ENCODE data around the gene DIS3L2.
"Not testable (repeated sequence)": the region's sequence is repeated elsewhere in the genome, so short reads cannot be mapped to it uniquely, and the experiment has no call there.

DIS3L2 gene

DNA sequence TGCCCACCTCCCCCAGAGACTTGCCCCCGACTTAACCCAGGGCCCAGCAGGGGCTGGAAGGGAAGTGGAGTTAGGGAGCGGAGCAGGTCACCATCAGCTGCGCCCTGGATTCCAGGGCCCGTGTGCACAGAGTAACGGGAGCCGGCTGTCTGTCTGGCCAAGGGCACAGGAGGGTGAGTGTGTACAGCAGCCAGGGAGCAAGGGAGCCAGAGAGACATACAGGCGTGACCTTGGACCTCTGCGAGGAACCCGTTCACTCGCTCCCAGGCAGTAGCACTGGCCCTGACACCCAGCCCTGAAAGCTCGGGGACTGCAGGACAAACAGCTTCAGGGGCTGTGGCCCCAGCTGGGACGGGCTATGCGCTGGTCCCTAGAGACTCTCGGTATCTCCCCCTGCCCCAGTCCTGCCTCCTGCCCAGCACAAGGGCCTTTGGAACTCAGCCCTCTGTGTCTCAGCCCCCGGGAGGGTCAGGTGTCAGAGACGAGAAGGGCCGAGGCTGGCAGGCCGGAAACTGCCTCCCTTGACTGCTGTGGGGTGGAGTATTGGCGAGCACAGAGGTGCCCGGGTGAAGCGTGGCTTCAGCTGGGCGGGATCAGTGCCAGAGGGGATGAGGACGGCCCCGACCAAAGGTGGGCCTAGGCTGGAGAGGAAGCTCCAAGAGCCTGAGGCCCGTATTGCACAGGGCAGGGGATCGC is 370.9 kb downstream of the DIS3L2 start:
- not testable (repeated sequence) for DNase-seq (ENCODE audit: low read depth in 2 of 2)

DNA sequence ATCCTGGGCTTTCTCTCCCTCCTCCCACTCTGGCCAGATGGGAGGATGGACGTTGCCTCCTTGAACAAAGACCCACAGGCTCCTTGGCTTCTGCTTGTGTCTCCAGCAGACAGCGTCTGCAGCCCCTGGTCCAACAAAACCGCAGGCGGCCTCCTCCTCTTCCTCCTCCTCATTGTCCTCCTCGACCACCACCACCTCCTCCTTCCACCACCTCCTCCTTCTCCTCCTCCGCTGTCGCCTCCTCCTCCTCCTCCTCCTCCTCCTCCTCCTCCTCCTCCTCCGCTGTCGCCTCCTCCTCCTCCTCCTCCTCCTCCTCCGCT is 371.4 kb downstream of the DIS3L2 start:
- DNase-seq (ENCODE audit: low read depth in 2 of 2), result no peak

DNA sequence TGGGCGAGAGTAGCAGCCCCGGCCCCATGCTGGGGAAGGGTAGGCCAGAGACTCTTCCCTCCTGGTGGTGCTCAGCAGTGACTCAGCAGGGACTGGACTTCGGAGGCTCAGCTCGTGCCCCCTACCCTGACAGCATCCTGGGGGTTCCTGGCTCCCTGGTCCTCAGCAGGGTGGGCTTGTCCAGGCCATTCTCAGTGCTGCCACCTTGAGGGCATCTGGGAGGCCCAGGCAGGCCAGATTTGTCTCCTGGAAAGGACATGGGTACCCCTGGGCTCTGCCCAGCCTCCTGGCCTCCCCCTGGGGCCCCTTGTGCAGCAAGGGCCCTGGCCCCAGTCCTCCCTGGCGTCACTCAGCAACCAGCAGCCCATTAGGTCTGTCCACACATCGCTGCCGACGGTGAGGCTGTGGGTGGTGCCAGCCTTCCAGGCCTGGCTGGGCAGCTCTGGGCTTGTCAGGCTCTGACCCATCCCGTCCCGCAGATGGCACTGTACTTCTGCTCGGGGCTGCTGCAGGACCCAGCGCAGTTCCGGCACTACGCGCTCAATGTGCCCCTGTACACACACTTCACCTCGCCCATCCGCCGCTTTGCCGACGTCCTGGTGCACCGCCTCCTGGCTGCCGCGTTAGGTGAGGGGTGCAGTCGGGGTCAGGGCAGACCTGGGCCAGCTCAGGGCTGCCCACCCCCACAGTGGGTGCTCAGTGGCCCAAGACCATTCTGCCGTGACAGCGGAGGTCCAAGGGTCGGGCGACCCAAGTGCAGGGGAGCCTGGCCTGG is 372.0 kb downstream of the DIS3L2 start:
- DNase-seq (ENCODE audit: low read depth in 2 of 2), result no peak

DNA sequence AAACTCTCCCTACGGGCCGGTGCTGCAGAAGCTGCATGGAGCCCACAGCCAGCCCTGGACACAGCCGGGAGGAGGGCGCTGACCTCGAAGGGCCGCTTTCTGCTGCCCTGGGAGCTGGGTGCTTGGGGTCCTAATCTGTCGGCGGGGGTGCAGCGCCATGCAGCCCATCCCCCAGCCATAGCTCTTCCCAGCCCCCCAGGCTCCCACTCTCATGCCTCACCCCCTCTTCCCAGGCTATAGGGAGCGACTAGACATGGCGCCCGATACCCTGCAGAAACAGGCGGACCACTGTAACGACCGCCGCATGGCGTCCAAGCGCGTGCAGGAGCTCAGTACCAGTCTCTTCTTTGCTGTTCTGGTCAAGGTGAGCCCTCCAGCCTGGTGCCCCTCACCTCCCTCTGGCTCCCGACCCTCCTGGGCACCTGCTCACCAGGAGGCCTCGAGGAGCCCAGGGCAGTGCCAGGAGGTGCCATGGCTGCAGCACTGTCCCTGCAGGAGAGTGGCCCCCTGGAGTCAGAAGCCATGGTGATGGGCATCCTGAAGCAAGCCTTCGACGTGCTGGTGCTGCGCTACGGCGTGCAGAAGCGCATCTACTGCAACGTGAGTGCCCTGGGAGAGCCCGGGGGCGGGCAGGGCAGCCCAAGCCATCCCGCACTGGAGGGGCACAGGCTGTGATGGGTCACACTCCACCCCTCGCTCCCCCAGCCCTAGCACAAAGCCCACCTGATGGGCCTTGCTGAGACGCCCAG is 372.8 kb downstream of the DIS3L2 start:
- not testable (repeated sequence) for DNase-seq (ENCODE audit: low read depth in 2 of 2)

DNA sequence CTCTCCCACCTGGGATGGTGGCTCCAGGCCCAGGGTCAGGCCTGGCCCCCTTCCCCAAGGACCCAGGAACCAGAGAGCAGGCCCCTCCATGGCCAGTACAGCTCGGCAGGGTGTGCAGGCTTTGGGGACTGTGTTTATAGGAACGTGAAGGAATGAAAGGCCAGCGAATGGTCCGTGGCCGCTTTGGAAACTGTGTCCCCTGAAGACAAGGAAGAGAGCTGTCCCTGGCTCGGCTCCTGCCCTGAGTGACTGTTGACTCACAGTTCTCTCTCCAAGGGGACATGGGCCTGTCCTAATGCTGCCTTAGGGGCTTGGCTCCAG is 373.3 kb downstream of the DIS3L2 start:
- not testable (repeated sequence) for DNase-seq (ENCODE audit: low read depth in 2 of 2)

DNA sequence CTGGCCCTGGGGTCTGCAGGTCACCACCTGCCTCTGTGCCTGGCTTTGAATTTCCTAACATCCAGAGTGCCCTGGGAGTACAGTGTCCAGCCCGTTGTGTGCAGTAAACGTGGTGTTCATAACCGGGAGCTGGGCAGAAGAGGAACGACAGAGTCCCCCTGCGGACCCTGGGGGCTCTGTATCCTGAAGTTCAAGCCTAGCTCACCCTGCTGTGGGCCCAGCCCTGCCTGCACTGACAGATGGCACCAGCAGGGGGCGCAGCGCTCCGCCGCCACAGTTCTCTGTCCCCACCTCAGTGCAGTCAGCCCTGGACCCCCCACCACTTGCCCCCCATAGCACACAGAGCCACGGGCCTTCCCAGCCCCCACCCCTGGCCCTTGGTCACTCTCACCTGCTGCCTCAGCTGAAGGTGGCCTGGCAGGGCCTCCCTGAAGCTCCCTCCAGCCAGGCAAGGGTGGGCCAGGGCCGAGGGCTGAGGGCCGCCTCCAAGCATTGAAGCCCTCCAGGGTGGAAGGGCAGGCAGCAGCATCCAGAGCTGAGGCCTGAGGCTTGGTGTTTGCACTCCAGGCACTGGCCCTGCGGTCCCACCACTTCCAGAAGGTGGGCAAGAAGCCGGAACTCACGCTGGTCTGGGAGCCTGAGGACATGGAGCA is 373.8 kb downstream of the DIS3L2 start:
- DNase-seq (ENCODE audit: low read depth in 2 of 2), result not testable (repeated sequence)

DNA sequence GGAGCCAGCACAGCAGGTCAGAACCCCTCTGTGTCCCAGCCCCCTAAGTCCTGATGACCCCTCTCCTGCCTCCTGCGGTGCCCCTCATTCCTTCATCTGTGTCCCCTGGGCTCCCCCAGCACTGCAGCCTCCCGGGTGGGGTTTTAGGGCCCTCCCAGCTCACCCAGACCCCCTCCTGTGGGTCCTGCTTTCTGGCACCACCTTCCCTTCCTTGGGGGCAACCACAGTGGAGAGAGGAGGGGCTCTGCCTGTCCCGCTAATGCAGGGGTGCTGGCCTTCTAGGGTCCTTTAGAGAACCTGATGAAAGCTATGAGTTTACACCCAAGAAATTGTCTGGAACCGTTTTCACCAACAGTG is 374.3 kb downstream of the DIS3L2 start:
- no peak for DNase-seq (ENCODE audit: low read depth in 2 of 2)

DNA sequence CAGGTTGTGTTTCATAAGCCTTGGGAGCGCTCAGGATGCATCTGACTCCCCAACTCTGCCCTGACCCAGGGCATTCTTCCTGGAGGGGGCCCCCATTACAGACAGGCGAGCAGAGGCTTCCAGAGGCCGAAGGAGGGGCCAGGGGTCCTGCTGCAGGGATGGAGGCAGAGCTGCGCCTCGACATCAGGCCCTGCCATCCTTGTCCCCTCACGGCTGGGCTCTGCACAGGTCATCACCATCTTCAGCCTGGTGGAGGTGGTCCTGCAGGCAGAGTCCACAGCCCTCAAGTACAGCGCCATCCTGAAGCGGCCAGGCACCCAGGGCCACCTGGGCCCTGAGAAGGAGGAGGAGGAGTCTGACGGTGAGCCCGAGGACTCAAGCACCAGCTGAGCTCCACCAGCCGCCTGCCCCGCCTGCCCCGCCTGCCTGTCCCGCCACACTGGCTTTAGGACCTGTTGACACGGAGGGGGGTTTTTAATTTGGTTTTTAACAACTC is 374.8 kb downstream of the DIS3L2 start:
- no peak for DNase-seq (ENCODE audit: low read depth in 2 of 2)

DNA sequence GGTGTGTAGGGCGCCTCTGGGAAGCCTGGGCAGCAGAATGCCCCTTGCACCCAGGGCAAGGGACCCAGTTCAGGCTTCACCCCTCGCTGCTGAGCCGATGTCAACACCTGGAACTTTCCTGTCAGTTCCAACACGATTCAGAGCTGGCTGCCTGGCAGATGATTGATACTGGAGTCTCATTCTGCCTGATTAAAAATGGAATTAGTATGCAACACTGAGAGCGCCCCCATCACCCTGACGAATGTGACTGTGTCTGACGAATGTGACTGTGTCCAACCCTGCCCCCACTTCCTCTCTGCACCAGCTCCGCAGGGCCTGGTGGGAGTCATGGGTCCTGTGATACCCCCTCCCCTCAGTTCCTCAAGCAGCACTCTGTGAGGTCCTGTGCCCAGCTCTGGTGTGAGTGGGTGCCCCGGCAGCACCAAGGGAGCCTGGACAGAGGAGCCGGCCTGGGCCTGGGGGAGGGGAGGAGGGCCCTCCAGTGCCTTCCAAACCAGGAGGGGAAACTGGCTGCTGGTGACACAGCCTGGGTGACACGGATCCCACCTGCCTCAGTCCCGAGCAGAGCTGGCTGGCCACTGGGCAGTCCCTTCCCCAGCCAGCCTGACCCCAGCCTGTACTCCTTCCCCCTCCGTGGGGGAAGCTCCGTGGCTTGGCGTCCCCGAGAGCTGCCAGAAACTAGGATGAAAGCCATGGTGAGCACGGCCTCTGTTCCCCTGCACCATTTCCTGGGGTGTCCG is 375.6 kb downstream of the DIS3L2 start:
- DNase-seq (ENCODE audit: low read depth in 2 of 2), result no peak

DNA sequence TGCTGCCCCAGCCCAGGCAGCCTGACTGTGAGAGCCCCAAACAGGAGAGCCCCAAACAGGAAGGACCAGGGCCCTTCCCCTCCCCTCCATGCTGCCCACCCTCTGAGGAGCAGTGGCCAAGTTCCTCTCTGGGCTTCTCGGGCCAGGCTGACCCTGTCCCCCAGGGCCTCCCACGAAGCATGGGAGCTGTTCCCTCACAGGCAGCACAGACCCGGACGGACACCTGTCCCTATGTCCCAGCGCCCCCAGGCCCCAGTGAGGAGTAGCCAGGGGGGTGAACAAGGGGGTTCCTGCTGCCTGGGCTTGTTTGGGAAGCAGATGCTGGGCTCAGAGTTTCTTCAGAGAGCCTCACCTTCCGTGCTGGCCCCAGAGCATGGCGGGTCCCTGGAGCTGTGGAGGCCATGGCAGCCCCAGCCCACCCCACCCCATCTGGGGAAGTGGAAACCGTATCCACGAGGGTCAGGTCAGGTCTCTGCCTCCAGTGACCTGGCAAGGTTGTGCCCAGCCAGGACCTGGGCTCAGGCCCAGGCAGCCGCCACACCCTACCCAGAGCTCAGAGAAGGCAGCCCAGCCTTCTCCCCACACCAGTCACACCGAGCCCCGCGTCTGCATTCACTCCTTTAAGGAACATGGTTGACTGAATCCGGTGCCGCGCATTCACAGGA is 376.7 kb downstream of the DIS3L2 start:
- DNase-seq (ENCODE audit: low read depth in 2 of 2), result not testable (repeated sequence)

DNA sequence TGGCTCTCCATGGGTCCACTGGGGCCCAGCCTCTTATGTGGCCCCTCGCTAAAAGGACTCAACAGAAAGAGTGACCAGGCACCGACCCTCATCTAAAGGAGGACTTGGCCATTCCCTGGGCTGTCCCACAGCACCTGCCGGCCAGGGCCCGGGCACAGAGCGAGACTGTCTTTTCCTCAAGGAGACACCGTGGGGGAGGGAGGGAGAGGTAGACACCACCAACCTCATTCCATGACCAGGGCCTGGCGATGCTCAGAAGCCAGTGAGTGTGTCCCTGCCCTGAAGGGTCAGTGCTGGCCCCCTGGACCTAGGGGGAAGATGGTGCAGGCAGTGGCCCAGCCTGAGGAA is 377.2 kb downstream of the DIS3L2 start:
- DNase-seq (ENCODE audit: low read depth in 2 of 2), result no peak

DNA sequence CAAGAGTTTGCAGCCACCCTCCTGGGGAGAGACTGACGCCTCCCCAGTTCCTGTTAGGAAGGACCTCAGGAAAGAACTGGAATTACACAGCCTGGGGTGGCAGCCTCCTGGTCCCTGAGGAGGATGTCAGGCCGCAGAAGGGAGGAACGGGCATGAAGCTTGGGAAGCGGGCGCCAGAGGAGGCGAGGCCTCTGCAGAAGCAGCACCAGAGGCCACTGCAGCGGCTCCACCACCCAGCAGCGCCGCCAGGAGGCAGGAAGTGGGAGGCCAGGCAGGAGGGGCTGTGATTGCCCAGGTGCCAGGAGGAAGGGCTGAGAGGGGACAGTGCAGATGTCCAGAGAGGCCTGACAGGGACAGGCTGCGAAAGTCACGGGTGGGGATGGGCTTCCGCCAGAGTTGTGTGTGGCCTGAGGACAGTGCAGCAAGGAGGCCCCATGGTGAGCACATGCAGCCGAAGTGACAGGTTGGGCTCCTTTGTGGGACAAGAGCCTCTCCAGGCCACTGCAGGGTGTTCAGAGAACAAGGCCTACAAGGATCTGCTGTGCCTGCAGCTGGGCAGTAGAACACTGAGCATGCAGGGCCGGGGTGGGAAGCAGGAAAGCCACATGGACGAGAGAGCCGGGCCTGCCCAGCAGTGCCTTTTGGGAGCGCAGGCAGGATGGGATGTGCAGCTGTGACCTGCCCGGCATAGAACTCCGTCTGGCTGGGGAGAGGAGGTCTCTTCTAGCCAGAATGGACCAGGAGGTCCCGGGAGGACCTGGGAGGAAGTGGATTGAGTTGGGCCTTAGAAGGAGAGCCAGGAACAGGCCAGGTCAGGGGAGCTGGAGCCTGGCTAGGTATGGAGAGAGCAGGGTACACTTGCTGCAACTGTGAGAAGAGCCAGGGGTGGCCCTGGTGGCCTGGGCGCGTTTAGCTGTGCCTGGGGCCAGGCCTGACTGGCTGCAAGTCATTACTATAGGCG is 377.9 kb downstream of the DIS3L2 start:
- DNase-seq (ENCODE audit: low read depth in 2 of 2), result no peak

DNA sequence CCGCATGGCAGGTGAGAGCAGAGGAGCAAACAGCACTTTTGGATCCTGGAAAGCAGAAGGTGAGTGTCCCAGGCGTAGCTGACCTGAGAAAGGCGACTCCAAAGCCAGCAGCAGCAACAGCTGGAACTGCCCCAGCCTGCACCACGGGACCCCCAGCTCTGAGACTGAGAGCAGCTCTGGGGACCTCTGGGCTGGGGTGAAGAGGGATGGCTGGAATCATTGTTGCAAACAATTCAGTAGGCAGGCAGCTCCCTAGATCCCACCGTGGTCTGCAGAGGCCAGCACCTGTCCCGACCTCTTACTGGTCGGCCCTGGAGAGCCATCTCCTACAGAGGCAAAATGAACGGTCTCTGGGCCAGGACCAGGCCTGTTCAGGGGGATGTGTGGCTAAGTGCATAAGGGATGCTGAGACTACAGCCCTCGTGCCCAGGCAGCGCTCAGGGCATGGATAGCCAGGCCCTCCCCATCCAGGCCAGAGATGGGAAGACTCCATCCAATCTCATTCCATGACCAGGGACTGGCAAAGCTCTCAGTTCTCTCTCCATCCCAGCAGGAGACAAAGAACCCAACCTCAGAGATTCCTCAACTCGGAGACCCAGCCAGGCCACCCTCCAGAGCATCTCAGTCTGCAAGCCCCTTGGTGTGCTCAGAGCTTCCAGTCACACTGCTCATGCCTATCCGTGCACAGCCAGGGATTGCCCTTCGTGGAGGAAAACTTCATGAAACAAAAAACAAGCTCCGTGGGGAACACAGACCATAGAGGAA is 378.8 kb downstream of the DIS3L2 start:
- DNase-seq (ENCODE audit: low read depth in 2 of 2), result no peak

DNA sequence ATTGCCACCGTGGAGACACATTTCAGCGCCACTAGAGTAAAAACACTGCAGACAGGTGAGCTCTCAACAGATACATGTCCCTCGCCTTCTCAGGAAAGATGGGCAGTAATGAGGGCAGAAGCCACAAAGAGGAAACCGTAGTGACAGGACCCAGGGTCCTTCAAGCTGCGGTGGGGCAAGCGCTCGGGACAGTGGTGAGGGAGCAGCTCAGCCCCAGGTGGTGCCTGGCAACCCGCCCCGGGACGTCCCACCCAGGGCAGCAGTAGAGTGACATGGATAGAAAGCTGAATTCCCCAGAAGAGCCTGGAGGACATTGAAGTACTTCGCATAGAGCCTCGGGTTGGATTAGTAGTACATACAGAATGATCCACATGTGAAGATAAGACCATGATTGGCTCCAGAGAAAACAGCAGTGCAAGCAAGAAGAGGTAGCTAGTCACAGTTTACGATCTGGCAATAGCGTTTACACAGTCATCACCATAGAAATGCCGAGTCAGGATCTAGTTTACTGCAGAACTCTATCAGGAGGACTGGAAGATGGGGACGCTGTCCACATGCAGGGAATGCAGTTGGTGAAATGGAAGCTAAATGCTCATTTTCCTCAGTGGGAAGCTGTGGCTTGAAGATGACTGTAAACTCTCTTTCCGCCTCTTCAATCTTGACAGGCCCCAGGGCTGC is 379.7 kb downstream of the DIS3L2 start:
- DNase-seq (ENCODE audit: low read depth in 2 of 2), result no peak

DNA sequence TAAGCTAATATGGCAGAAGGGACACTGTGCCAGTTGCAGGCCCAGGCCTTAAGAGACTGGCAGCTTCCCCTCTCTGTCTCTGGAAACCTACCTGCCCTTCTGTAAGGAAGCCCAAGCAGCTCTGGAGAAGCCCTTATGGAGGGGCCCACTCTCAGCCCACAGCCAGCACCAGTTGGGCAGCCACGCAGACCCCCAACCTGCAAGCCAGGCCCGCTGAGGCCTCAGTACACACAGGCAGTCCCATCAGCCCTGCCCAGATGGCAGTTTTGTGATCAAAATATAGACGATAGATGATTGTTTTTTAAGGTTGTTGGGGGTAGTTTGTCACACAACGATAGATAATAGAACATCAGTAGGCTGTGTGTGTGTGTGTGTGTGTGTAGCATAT is 380.2 kb downstream of the DIS3L2 start:
- no peak for DNase-seq (ENCODE audit: low read depth in 2 of 2)

DNA sequence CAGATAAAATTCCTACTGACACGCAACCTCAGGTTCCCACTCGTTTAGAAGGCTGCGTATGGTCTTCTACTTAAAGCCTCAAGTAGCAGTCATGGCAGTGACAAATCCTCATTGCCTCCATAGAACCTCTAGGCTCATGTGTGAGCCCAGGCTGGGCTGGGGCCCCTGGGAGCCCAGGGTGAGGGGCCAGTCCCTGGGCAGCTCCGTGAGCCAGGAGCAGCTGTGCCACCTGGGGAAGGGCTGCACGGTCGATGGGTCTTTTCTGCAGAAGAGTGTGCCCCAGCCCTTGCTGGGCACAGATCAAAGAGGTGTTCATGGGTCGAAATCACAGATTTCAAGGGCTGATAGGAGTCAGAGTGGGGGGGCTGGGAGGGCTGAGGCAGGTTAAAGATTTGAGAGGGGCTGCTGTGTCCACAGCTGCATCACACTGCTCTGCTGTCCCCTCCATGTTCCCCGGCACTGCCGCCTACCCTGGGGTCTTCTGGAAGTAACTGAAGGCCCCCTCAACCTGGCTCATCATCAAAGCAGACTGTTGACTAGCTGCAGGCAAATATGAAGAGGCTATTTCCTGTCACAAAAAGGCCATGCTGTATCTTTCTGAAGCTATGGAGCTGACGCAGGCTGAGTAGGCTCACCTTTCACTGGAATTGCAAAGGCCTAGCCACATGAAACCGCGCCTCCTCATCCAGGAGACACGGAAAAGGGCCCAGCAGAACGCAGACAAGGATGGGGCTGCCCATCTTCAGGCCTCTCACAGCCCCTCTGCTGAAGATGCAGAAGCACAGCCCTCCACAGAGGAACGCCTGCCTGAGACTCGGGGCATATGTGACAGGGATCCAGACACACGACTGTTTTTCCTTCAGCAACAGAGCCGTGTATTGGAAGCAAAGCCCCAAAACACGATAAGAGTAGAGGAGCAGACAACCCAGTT is 381.4 kb downstream of the DIS3L2 start:
- no peak for DNase-seq (ENCODE audit: low read depth in 2 of 2)

DNA sequence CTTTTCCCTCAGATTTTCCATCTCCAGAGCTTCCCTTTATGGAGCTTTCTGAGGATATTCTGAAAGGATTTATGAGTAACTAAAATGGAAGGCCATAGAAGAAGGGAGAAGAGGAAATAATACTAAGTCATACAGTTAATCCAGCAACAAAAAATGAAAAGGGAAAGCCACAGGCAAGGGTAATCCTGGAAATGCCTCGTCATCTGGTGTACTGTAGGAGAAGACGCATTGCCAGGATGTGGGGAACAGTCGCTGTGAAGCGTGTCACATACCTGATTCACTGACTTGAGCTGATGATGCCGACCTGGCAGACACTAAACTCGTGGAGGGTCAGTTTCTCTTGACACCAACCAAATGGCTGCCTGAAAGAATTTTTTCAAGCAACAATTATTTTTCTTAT is 382.3 kb downstream of the DIS3L2 start:
- no peak for DNase-seq (ENCODE audit: low read depth in 2 of 2)

DNA sequence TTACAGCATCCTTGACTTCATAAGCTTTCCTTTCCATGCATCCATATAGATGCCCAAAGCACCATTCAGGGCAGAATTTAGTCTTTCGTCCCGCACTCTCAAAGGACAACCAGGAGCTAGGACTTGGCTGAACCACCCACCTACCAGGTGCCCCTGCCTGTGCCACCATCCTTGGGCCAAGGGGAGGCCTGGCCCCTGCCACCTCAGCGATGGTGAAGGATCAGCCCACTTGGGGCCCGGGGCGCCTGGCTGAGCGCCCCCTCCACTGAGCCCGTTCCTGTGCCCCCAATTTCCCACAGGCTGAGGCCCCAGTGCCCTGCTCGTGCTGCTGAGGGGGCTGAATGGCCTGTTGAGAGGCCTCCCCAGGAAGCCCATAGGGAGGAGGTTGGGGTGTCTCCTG is 383.7 kb downstream of the DIS3L2 start:
- DNase-seq (ENCODE audit: low read depth in 2 of 2), result no peak

Data from fibroblast of skin of left quadriceps (primary cell).